Measurements from ENCODE around the gene CEP112. TPM values are rescaled to one million over a fixed set of nuclear protein-coding genes. Genes with fewer than 3 reads are reported as not detected.

CEP112 gene
- polyA plus RNA-seq, 1 donor from 2014 or later, result 6.0 TPM

DNA sequence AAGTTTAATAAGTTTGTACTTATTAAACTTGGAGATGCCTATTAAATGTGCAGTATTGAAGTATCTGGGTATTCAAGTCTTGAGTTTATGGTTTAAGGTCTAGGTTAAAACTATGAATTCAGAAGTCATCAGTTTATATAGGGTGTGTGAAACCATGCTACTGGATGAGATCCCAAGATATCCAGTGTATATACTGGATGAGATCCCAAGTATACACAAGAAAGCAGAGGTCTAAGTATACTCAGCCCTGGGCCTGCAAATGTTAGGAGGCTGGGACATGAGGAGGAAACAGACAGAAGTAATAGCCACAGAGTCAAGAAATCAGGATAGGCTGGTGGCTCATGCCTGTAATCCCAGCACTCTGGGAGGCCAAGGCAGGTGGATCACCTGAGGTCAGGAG lies 436.1 kb downstream of the CEP112 start:
- H3K9me3 ChIP-seq (ENCODE audit: low read length), result no peaks in the 10 kb centered on the region
- no peak for TF ChIP-seq SMC3 (conservative IDR thresholded peaks at IDR 0.05; ENCODE audit: poor library complexity)
- TF ChIP-seq, protein P1, sequence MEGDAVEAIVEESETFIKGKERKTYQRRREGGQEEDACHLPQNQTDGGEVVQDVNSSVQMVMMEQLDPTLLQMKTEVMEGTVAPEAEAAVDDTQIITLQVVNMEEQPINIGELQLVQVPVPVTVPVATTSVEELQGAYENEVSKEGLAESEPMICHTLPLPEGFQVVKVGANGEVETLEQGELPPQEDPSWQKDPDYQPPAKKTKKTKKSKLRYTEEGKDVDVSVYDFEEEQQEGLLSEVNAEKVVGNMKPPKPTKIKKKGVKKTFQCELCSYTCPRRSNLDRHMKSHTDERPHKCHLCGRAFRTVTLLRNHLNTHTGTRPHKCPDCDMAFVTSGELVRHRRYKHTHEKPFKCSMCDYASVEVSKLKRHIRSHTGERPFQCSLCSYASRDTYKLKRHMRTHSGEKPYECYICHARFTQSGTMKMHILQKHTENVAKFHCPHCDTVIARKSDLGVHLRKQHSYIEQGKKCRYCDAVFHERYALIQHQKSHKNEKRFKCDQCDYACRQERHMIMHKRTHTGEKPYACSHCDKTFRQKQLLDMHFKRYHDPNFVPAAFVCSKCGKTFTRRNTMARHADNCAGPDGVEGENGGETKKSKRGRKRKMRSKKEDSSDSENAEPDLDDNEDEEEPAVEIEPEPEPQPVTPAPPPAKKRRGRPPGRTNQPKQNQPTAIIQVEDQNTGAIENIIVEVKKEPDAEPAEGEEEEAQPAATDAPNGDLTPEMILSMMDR (IDR thresholded peaks at IDR 0.05; ENCODE audit: poor library complexity, severe bottlenecking), result no peak
- no peak for TF ChIP-seq RAD21 (conservative IDR thresholded peaks at IDR 0.05)
- TF ChIP-seq TAF1 (IDR thresholded peaks at IDR 0.05; ENCODE audit: low read depth), result no peak
- no peak for TF ChIP-seq MXI1 (conservative IDR thresholded peaks at IDR 0.05; ENCODE audit: poor library complexity, severe bottlenecking)
- TF ChIP-seq EZH2 (IDR thresholded peaks at IDR 0.05; ENCODE audit: borderline replicate concordance, insufficient read depth, low read length, poor library complexity, severe bottlenecking), result no peak
- no peak for TF ChIP-seq POLR2AphosphoS5 (IDR thresholded peaks at IDR 0.05)
- no peak for TF ChIP-seq EP300 (conservative IDR thresholded peaks at IDR 0.05; ENCODE audit: poor library complexity, severe bottlenecking)
- TF ChIP-seq, protein P2, sequence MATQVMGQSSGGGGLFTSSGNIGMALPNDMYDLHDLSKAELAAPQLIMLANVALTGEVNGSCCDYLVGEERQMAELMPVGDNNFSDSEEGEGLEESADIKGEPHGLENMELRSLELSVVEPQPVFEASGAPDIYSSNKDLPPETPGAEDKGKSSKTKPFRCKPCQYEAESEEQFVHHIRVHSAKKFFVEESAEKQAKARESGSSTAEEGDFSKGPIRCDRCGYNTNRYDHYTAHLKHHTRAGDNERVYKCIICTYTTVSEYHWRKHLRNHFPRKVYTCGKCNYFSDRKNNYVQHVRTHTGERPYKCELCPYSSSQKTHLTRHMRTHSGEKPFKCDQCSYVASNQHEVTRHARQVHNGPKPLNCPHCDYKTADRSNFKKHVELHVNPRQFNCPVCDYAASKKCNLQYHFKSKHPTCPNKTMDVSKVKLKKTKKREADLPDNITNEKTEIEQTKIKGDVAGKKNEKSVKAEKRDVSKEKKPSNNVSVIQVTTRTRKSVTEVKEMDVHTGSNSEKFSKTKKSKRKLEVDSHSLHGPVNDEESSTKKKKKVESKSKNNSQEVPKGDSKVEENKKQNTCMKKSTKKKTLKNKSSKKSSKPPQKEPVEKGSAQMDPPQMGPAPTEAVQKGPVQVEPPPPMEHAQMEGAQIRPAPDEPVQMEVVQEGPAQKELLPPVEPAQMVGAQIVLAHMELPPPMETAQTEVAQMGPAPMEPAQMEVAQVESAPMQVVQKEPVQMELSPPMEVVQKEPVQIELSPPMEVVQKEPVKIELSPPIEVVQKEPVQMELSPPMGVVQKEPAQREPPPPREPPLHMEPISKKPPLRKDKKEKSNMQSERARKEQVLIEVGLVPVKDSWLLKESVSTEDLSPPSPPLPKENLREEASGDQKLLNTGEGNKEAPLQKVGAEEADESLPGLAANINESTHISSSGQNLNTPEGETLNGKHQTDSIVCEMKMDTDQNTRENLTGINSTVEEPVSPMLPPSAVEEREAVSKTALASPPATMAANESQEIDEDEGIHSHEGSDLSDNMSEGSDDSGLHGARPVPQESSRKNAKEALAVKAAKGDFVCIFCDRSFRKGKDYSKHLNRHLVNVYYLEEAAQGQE (IDR thresholded peaks at IDR 0.05; ENCODE audit: borderline replicate concordance), result no peak
- H3K36me3 ChIP-seq (ENCODE audit: insufficient read depth, low read length), result no peaks in the 10 kb centered on the region
- H3K27ac ChIP-seq (ENCODE audit: low read length), result no peak overlapping the region
- no peaks in the 10 kb centered on the region for H4K20me1 ChIP-seq (ENCODE audit: insufficient read depth)
- no peaks in the 10 kb centered on the region for H3K9me2 ChIP-seq (ENCODE audit: insufficient read depth, low read length)
- no peak overlapping the region for H2AFZ ChIP-seq (ENCODE audit: low read depth, low read length)
- no peak overlapping the region for H3K4me3 ChIP-seq (ENCODE audit: low read length)
- H3K79me2 ChIP-seq (replicated peaks; ENCODE audit: insufficient read depth, low read length), result no peaks in the 10 kb centered on the region
- no peak overlapping the region for H3K9ac ChIP-seq (ENCODE audit: low read length)
- H3F3A ChIP-seq (ENCODE audit: insufficient read depth, low read length, poor library complexity, severe bottlenecking), result no peaks in the 10 kb centered on the region
- H3K4me2 ChIP-seq (ENCODE audit: low read length), result no peak overlapping the region
- no peaks in the 10 kb centered on the region for H3K27me3 ChIP-seq (ENCODE audit: insufficient read depth, low read depth, low read length)

DNA sequence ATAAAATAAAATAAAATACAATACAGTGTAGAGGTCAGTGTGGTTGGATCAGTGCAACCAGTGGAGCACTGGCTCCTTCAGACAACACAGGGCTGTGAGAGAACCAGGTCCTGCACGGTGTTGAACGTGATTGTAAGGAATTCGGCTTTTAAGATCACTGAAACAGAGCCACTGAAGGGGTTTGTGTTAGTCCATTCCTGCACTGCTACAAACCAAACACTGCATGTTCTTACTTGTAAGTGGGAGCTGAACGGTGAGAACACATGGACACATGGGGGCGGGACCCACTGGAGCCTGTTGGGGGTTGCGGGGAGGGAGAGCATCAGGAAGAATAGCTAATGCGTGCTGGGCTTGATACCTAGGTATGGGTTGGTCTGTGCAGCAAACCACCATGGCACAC lies 437.3 kb downstream of the CEP112 start:
- Histone ChIP-seq H3K9me3 (ENCODE audit: low read length) (no peaks in the 10 kb centered on the region), H3F3A (ENCODE audit: insufficient read depth, low read length, poor library complexity, severe bottlenecking) (no peaks in the 10 kb centered on the region), H3K4me3 (ENCODE audit: low read length) (no peak overlapping the region), H3K4me2 (ENCODE audit: low read length) (no peak overlapping the region), H3K27me3 (ENCODE audit: insufficient read depth, low read depth, low read length) (no peaks in the 10 kb centered on the region), H4K20me1 (ENCODE audit: insufficient read depth) (no peaks in the 10 kb centered on the region), H3K27ac (ENCODE audit: low read length) (no peak overlapping the region), H3K79me2 (replicated peaks; ENCODE audit: insufficient read depth, low read length) (no peaks in the 10 kb centered on the region), H2AFZ (ENCODE audit: low read depth, low read length) (no peak overlapping the region), H3K9me2 (ENCODE audit: insufficient read depth, low read length) (no peaks in the 10 kb centered on the region), H3K9ac (ENCODE audit: low read length) (no peak overlapping the region), H3K36me3 (ENCODE audit: insufficient read depth, low read length) (no peaks in the 10 kb centered on the region)
- no peak for TF ChIP-seq SMC3 (conservative IDR thresholded peaks at IDR 0.05; ENCODE audit: poor library complexity)
- TF ChIP-seq TAF1 (IDR thresholded peaks at IDR 0.05; ENCODE audit: low read depth), result no peak
- TF ChIP-seq, protein P2 (IDR thresholded peaks at IDR 0.05; ENCODE audit: borderline replicate concordance), result no peak
- TF ChIP-seq POLR2AphosphoS5 (IDR thresholded peaks at IDR 0.05), result no peak
- TF ChIP-seq, protein P1 (IDR thresholded peaks at IDR 0.05; ENCODE audit: poor library complexity, severe bottlenecking), result no peak
- no peak for TF ChIP-seq MXI1 (conservative IDR thresholded peaks at IDR 0.05; ENCODE audit: poor library complexity, severe bottlenecking)
- no peak for TF ChIP-seq EZH2 (IDR thresholded peaks at IDR 0.05; ENCODE audit: borderline replicate concordance, insufficient read depth, low read length, poor library complexity, severe bottlenecking)
- no peak for TF ChIP-seq EP300 (conservative IDR thresholded peaks at IDR 0.05; ENCODE audit: poor library complexity, severe bottlenecking)
- no peak for TF ChIP-seq RAD21 (conservative IDR thresholded peaks at IDR 0.05)

All from neural cell (in vitro differentiated cells).